Measurements from ENCODE around the gene CSTF3. TPM values are rescaled to one million over a fixed set of nuclear protein-coding genes. Genes with fewer than 3 reads are reported as not detected.

CSTF3 gene
- total RNA-seq, 1 donor from 2014 or later: 47.5 TPM

DNA sequence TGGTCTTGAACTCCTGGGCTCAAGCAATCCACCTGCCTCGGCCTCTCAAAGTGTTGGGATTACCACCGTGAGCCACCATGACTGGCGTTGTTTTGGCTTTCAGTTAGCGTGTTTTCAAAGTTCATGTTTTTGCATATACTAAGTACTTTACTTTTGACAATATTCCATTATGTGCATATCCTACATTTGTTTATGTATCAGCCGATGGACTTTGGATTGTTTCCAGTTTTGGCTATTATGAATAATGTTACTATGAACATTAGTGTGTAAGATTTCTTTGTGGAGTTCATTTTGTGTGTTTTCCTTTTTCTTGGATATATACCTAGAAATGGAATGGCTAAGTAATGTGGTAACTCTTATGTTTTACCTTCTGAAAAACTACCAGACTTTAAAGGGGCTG lies 9.9 kb downstream of the CSTF3 start:
- Histone ChIP-seq H4K20me1 (ENCODE audit: insufficient read depth, low read length) (peaks cover 96% of the 10 kb centered on the region), H3K9me3 (ENCODE audit: insufficient read depth, low read depth, low read length) (no peaks in the 10 kb centered on the region), H3K4me1 (ENCODE audit: insufficient read depth, low read length) (no peaks in the 10 kb centered on the region), H3K27ac (ENCODE audit: low read depth, low read length) (no peak overlapping the region), H3K27me3 (ENCODE audit: insufficient read depth, low read length) (no peaks in the 10 kb centered on the region), H3K4me3 (ENCODE audit: insufficient read depth, low read depth, low read length) (no peak overlapping the region), H3K4me2 (ENCODE audit: low read length) (no peak overlapping the region), H3K9ac (ENCODE audit: low read length) (no peak overlapping the region), H3K36me3 (ENCODE audit: insufficient read depth, low read length) (peaks cover 13% of the 10 kb centered on the region), H3K79me2 (ENCODE audit: insufficient read depth, low read length) (peaks cover 99% of the 10 kb centered on the region), H2AFZ (ENCODE audit: low read depth, low read length) (no peak overlapping the region)
- Mint-ChIP-seq H3K9me3 (ENCODE audit: unreplicated experiment) (no peaks in the 10 kb centered on the region), H3K36me3 (ENCODE audit: low read depth, unreplicated experiment) (peaks cover 4% of the 10 kb centered on the region), H3K27me3 (ENCODE audit: low read depth, unreplicated experiment) (no peaks in the 10 kb centered on the region), H3K4me1 (ENCODE audit: low read depth, unreplicated experiment) (peaks cover 2% of the 10 kb centered on the region), H3K27ac (ENCODE audit: unreplicated experiment) (no peak overlapping the region), H3K4me3 (ENCODE audit: unreplicated experiment) (no peak overlapping the region)
- DNase-seq (ENCODE audit: low read depth) (no peak), FAIRE-seq (no peak)
- no peak for TF ChIP-seq EZH2 (IDR thresholded peaks at IDR 0.05; ENCODE audit: insufficient read depth, low read length)
- TF ChIP-seq, protein P1, sequence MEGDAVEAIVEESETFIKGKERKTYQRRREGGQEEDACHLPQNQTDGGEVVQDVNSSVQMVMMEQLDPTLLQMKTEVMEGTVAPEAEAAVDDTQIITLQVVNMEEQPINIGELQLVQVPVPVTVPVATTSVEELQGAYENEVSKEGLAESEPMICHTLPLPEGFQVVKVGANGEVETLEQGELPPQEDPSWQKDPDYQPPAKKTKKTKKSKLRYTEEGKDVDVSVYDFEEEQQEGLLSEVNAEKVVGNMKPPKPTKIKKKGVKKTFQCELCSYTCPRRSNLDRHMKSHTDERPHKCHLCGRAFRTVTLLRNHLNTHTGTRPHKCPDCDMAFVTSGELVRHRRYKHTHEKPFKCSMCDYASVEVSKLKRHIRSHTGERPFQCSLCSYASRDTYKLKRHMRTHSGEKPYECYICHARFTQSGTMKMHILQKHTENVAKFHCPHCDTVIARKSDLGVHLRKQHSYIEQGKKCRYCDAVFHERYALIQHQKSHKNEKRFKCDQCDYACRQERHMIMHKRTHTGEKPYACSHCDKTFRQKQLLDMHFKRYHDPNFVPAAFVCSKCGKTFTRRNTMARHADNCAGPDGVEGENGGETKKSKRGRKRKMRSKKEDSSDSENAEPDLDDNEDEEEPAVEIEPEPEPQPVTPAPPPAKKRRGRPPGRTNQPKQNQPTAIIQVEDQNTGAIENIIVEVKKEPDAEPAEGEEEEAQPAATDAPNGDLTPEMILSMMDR (IDR thresholded peaks at IDR 0.05; ENCODE audit: insufficient read depth, low read depth, low read length): no peak

DNA sequence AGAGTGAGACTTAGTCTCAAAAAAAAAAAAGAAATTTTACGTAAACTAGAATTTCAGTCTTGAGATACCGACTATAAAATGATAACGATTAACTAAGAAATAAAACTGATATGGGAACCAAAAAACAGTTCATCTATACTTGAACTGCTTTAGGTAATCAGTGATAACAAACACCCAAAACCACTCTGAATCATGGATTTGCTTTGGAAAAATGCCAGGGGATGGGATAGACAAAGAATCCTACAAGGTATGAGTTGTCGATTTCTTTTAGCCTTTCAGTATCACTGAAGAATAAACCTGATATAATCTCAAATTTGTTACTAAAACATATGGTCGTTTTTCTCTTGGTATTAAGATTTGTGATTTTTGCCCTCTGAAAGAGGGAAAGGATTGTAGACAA lies 13.7 kb downstream of the CSTF3 start:
- H3K27ac Mint-ChIP-seq (ENCODE audit: unreplicated experiment): peak overlapping the region; percentile 63
- H3K4me3 Mint-ChIP-seq (ENCODE audit: unreplicated experiment): no peak overlapping the region
- no peaks in the 10 kb centered on the region for H3K9me3 Mint-ChIP-seq (ENCODE audit: unreplicated experiment)
- H4K20me1 ChIP-seq (ENCODE audit: insufficient read depth, low read length): peaks cover 95% of the 10 kb centered on the region
- H3K9me3 ChIP-seq (ENCODE audit: insufficient read depth, low read depth, low read length): no peaks in the 10 kb centered on the region
- peaks cover 99% of the 10 kb centered on the region for H3K79me2 ChIP-seq (ENCODE audit: insufficient read depth, low read length)
- H3K27me3 Mint-ChIP-seq (ENCODE audit: low read depth, unreplicated experiment): no peaks in the 10 kb centered on the region
- H3K4me3 ChIP-seq (ENCODE audit: insufficient read depth, low read depth, low read length): no peak overlapping the region
- H3K36me3 ChIP-seq (ENCODE audit: insufficient read depth, low read length): peaks cover 9% of the 10 kb centered on the region
- no peaks in the 10 kb centered on the region for H3K4me1 ChIP-seq (ENCODE audit: insufficient read depth, low read length)
- no peaks in the 10 kb centered on the region for H3K36me3 Mint-ChIP-seq (ENCODE audit: low read depth, unreplicated experiment)
- peak overlapping the region; percentile 22 for H3K4me2 ChIP-seq (ENCODE audit: low read length)
- no peak overlapping the region for H3K9ac ChIP-seq (ENCODE audit: low read length)
- TF ChIP-seq, protein P1 (IDR thresholded peaks at IDR 0.05; ENCODE audit: insufficient read depth, low read depth, low read length): no peak
- no peak for TF ChIP-seq EZH2 (IDR thresholded peaks at IDR 0.05; ENCODE audit: insufficient read depth, low read length)
- H3K4me1 Mint-ChIP-seq (ENCODE audit: low read depth, unreplicated experiment): no peaks in the 10 kb centered on the region
- H3K27me3 ChIP-seq (ENCODE audit: insufficient read depth, low read length): no peaks in the 10 kb centered on the region
- H3K27ac ChIP-seq (ENCODE audit: low read depth, low read length): no peak overlapping the region
- DNase-seq (ENCODE audit: low read depth) (peak; percentile 53), FAIRE-seq (no peak)
- H2AFZ ChIP-seq (ENCODE audit: low read depth, low read length): no peak overlapping the region

DNA sequence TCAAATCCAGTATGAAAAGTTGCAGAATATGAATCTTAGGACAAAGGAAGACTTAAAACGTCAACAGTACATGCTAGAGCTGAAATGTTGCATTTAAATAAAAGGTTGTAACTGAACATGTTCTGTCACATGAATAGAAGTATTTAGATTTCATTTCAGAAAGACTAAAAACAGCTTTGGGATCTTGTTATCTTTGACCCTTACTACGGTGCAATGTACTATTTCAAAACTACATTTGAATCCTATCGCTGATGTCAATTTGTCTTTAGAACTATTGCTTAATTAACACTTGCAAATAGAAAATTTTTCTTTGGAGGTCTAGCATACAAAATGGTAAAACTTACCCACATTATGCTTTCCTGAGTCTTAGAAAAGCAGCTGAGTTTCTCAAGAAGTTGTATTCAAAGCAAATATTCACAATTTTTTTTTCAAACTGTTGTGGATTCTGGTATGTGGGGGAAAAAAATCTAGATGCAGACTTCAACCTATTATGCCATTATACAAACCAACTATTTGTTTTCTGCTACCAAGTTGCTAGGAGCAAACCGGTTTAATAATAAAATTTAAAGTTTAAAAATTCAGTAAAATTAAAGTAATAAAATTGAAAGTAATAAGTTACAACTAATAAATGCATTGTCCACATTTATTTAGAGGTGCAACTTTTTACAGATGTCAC lies 25.4 kb downstream of the CSTF3 start:
- Mint-ChIP-seq H3K4me3 (ENCODE audit: unreplicated experiment) (no peak overlapping the region), H3K27ac (ENCODE audit: unreplicated experiment) (peak overlapping the region; percentile 82), H3K4me1 (ENCODE audit: low read depth, unreplicated experiment) (peaks cover 23% of the 10 kb centered on the region), H3K9me3 (ENCODE audit: unreplicated experiment) (no peaks in the 10 kb centered on the region), H3K27me3 (ENCODE audit: low read depth, unreplicated experiment) (no peaks in the 10 kb centered on the region), H3K36me3 (ENCODE audit: low read depth, unreplicated experiment) (peaks cover 2% of the 10 kb centered on the region)
- Histone ChIP-seq H3K36me3 (ENCODE audit: insufficient read depth, low read length) (peaks cover 21% of the 10 kb centered on the region), H4K20me1 (ENCODE audit: insufficient read depth, low read length) (peaks cover 15% of the 10 kb centered on the region), H3K9me3 (ENCODE audit: insufficient read depth, low read depth, low read length) (no peaks in the 10 kb centered on the region), H3K4me3 (ENCODE audit: insufficient read depth, low read depth, low read length) (no peak overlapping the region), H3K27me3 (ENCODE audit: insufficient read depth, low read length) (no peaks in the 10 kb centered on the region), H3K4me1 (ENCODE audit: insufficient read depth, low read length) (peaks cover 3% of the 10 kb centered on the region), H2AFZ (ENCODE audit: low read depth, low read length) (no peak overlapping the region), H3K79me2 (ENCODE audit: insufficient read depth, low read length) (peaks cover 16% of the 10 kb centered on the region), H3K9ac (ENCODE audit: low read length) (no peak overlapping the region), H3K27ac (ENCODE audit: low read depth, low read length) (no peak overlapping the region), H3K4me2 (ENCODE audit: low read length) (no peak overlapping the region)
- TF ChIP-seq, protein P1 (IDR thresholded peaks at IDR 0.05; ENCODE audit: insufficient read depth, low read depth, low read length): no peak
- no peak for TF ChIP-seq EZH2 (IDR thresholded peaks at IDR 0.05; ENCODE audit: insufficient read depth, low read length)
- no peak for FAIRE-seq
- DNase-seq (ENCODE audit: low read depth): no peak
